HG03521 (cell line): ENCODE results near the gene MYL10.
"Not testable (repeated sequence)": the region's sequence is repeated elsewhere in the genome, so short reads cannot be mapped to it uniquely, and the experiment has no call there.

ENCODE experiments used
- ATAC-seq: cut with Tn5 transposase; IDR thresholded peaks from one replicate; pipeline ENCODE4 v1.9.1; 2021; ENCODE audit warnings: mild to moderate bottlenecking, moderate library complexity; ENCODE audit not compliant: unreplicated experiment

MYL10 gene

DNA sequence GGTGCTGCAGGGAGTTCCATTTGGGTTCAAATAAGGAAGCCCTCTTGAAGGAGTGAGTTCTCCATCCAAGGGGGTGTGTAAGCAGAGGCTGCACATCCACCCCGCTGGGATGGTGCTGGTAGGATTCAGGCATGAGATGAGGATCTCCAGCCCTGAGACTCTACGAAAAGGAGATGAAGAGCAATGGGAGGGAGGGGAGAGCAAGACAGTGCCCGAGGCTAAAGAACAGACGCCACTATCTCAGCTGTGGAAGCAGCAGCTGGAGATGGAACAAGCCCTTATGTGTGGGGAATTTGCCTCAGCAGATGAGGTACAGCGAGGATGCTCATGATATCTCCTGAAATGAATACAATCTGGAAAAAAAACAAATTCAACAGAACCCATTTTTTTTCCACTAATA, 28.1 kb upstream of the MYL10 start:
- ATAC-seq: no peak

DNA sequence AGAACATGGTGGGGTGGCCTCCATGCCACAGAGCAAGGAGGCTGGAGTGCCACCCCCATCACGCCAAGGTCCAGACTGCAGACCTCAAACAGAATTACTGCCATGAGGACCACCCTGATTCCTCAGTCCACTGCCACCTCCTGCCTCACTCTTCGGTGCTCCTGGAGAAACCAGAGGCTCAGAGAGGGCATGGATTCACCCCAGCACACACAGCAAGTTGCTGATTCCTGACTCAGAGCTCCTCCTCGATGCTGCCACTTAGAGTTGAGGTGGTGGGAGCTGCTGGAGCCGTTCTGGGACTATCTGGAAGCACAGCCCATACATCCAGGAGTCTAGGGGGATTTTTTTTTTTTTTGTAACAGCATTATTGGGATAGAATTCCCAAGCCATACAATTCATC, 22.0 kb upstream of the MYL10 start:
- ATAC-seq: no peak

GRCh38 chr7:101650579-101651081, 21.5 kb upstream of the MYL10 start:
- no peak for ATAC-seq

GRCh38 chr7:101647876-101648275, 18.8 kb upstream of the MYL10 start:
- ATAC-seq: not testable (repeated sequence)

DNA sequence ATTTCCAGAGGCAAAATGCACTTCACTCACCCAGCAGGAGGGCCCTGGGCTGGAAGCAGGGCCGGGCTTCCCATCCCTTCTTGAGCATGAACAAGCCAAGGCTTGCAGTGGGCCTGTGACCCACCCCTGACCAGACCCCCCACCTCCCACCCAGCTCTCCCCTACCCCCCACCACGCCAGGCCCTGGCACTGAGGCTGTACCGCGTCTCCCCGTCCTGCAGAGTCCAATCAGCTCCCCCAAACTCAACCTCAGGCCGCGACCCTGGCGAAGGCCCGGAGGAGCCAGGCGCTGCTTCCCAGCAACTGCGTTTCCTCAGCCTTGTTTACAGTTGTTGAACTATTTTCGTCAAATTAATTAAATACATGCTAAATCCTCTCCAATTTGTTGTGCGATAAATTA, 16.9 kb upstream of the MYL10 start:
- no peak for ATAC-seq

DNA sequence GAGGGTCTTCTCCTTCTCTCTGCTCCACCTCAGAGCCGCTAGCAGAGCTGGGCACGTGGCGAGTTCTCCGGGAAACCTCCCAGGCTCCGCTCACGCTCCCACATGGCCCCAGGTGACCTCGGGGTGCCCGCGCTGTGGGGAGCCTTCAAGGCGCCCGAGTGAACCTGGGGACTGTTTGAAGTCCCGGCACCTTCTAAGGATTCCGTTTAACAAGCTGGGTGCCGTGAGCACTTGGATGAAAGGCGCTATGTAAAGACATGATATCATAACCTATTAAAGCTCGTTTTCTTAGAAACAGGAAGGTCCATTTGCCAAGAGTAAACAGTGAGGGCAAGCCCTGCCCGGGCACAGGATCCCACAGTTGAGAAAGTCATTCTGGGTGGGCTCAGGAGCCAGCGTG, 15.8 kb upstream of the MYL10 start:
- no peak for ATAC-seq

GRCh38 chr7:101639127-101639526, 10.0 kb upstream of the MYL10 start:
- not testable (repeated sequence) for ATAC-seq

GRCh38 chr7:101636822-101637623, 7.9 kb upstream of the MYL10 start:
- no peak for ATAC-seq

- ATAC-seq: no peak
Observed at GRCh38 chr7:101635484-101635883, 6.4 kb upstream of the MYL10 start.

- no peak for ATAC-seq
Observed at GRCh38 chr7:101634196-101634717, 5.2 kb upstream of the MYL10 start.

DNA sequence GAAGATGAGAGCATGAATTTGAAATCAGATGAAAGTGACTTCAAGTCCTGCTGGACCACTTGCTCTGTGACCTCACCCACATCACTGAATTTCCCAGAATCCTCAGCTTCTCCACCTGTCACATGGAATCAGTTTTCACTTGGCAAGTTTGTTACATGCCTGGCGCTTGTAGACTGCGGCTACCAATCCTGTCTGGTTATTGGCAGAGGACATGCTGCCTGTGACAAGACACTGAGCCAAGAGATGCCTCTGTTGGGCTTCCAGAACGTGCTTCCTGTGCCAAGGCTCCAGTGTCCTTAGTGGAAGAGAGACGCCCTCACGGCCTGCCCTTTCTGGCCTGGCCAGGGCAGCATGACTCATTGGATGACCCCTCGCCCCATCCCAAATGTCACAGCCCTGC, 4.4 kb upstream of the MYL10 start:
- ATAC-seq: no peak

- ATAC-seq: no peak
Observed at GRCh38 chr7:101632641-101633040, 3.5 kb upstream of the MYL10 start.

DNA sequence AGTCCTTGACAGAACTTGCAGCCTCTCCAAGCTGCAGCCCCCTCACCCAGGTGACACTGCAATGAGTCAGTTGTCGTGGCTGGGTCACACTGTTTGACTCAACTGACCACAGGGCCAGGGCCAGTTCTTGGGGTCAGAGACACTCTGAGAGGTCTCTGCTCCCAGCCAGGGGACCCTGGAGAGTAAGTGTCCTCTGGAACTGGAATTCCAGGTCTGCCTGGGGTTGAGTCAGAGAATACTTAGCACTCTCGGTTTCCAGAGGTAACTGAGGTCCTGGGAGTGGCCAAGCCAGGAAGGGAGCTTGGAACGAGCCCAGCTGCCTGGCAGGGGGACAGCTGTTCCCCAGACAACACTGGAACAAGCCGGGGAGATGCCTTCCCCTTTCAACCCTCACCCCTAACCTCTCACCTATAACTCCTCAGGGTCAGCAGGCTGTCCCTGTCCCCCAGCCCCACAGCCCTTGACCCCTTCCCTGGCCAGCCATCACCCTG, 2.2 kb upstream of the MYL10 start:
- no peak for ATAC-seq

- no peak for ATAC-seq
Observed at GRCh38 chr7:101630591-101630990, 1.5 kb upstream of the MYL10 start.

DNA sequence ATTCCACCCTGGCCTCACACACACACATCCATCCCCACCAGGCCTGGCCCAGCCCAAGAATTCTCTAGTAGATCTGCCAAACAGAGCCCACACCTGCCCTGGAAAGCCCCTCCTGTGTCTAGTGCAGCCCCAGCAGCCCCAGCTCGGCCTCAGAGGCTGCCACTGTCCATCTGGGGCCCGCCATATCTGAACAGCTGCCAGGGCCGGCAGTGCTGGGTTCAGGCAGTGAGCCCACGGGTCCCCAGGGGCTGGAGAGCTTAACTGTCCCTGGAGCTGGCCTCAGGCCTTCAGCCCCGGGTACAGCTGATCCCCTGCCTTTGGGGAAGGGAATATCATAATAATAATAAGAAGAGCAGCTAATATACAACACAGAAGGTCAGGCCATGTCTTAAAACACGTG, 574 bp downstream of the MYL10 start:
- no peak for ATAC-seq

DNA sequence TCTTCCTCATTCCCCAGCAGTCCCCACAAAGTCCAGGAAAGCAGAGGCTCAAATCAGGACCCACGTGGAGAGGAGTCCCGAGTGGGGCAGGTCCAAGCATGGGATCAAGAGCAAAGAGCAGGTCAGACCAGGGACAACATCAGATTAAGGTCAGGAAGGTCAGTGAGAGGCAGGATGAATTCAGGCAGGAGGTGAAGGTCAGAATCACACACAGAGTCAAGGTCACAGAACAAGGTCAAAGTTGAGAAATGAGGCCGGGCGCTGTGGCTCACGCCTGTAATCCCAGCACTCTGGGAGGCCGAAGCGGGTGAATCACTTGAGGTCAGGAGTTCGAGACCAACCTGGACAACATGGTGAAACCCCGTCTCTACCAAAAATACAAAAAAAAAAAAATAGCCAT, 2.3 kb downstream of the MYL10 start:
- no peak for ATAC-seq

DNA sequence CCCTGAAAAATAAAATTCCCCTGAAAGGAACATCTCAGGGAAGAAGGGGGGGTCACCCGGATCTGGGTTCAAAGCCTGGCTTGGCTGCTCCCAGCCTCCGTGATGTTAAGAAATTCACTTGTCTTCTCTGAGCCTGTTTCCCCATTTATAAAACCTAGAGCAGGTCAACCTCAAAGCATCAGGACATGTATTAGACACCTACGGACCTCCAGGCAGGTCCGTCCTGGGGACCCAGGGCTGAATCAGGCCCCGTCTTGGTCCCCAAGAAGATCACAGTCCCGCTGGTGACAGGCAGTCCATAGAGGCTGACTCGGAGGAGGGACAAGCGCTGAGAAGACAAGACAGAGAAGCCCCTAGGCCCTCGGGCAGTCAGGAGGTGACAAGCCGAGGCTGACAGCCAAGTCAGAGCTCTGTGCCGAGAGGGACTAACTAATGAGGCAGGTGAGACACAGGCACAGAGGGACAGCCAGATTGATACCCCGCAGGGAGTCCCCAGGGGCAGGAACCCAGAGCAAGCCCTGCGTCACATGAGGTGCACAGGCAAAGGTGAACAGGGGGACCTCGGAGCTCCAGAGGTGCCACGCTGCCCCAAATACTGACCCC, 2.9 kb downstream of the MYL10 start:
- ATAC-seq: no peak

DNA sequence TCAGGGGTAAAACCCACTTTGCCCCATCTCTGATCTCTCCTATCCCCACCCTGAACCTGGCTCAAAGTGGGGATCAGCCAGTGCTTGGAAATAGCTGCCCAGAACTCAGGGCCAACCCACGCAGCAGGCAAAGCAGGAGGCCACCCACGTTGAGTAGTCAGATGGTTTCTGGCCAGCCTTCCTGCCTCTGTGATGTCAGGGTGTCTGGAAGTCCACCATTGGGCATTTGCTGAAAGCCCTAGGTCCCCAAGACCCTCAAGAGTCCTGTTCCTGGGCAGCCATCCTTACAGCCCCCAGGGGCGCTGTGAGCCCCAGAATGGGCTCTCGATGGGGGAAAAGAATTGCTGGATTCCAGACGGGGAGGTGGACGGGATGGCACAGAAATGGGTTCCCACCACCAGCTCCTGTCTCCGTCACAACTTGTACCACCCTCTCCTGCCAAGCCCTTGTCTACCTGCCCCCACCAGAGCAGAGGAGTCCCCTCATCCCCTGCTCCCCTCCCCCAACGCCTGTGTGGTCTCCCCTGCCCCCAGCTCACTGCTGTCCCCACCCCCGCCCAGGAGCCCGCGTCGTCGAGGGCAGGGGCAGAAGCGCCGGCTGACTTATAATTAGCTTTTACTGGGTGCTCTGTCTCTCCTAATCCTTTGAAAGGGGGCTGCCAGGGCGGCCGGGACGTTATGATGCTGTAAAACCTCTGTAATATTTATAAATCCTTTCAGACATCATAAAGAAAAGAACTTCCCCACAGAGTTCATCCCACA, 3.9 kb downstream of the MYL10 start:
- ATAC-seq: no peak

DNA sequence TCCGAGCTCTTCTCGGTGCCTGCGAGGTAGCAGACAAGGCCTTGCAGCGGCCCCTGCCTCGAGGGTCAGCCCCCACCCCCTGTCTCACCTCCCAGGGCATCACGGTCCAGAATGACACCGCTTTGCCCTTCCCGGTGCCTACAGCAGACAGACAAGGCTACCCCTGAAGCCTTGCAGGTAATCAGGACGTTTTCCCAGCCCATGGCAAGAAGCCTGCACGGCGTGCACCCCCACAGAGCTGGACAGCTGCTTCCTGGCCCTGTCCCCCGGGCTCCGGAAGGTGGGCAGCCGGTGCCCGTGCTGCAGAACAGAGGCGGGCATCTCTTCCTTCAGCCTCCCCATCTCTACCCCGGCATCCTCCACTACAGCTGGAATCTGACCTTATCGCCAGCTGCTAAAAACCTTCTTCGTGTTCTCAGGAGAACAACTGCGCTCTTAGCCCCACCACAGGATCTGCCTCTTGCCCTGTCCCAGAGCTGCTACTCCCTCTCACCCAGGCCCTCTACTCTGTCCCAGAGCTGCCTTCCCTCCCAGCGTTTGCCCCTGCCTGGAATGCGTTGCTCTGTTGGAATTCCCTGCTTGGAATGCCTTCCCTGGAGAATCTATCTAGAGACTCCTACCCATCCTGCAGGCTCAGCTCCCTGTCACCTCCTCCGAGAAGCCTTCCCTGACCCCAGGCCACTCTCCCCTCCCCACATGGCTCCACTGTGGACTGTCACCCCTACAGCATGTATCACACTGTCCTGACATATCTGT, 4.7 kb downstream of the MYL10 start:
- ATAC-seq: no peak

GRCh38 chr7:101622609-101623173, 6.4 kb downstream of the MYL10 start:
- ATAC-seq: no peak
